Tongue (tissue), 2 donors: Measurements from ENCODE around the gene MYH16. TPM values are rescaled to one million over a fixed set of nuclear protein-coding genes. Genes with fewer than 3 reads are reported as not detected.
A peak's percentile ranks its signal among the peaks of the same experiment; 100 is the strongest.
"Not testable (repeated sequence)": the region's sequence is repeated elsewhere in the genome, so short reads cannot be mapped to it uniquely, and the experiment has no call there.

Experiments
- DNase-seq: peaks from one replicate; pipeline ENCODE4 v3.0.0-alpha.2; 2015
- total RNA-seq: library from RNA; depleted of rRNA; stranded (reverse); fragments of >200 nt; gene quantifications from one replicate; pipeline ENCODE4 v1.2.3, GENCODE V29; 2014

MYH16 gene
- total RNA-seq, 1 donor from 2014 or later, result not detected

DNA sequence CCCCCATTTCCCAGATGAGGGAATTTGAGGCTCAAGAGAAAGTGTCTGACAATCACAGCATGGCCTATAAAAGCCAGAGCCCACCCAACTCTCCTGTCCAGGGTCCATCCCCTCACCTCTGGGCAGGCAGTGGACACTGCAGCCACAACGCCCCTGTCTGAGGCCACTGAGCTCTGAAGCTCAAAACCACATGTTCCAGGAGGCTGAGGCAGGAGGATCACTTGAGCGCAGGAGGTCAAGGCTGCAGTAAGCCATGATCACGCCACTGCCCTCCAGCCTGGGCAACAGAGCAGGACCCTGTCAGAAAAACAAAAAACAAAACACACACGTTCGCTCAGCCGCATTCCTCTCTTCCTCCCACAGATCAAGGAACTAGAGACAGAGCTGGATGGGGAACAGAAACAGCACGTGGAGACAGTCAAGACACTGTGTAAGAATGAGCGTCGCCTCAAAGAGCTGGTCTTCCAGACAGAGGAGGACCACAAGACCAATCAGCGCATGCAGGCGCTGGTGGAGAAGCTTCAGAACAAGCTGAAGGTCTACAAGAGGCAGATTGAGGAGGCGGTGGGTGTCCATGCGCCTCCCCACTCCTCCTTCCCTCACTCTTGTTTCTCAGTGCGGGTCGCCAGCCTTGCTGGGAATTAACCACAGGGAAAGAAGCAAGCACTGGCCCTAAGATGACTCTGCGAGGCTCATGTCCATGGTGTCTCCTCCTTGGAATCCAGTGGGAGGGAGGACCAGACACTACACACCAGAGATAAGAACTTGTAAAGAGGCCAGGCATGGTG is 33.0 kb downstream of the MYH16 start:
- no peak for DNase-seq

DNA sequence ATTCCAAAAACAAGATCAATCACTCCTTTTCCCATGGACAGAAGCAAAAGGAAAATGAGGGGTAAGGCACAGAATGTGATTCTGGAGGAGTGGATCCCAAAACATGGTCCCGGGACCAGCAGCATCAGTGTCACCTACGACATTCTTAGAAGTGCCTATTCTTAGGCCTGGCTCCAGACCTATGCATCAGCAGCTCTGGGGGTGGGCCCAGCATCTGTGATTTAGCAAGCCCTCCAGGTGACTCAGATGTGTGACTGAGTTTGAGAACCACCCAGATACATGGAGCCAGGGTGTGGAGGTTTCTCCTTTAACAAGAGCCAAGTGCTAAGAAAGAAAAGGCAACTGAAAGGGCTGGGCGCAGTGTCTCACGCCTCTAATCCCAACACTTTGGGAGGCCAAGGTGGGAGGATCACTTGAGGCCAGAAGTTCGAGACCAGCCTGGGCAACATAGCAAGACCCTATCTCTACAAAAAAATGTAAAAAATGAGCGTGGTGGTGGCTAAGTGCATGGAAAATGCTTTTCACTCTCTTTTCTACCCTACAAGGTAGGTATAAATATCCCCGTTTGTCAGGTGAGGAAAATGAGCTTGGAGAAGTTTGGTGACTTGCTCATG is 35.9 kb downstream of the MYH16 start:
- DNase-seq, result no peak

DNA sequence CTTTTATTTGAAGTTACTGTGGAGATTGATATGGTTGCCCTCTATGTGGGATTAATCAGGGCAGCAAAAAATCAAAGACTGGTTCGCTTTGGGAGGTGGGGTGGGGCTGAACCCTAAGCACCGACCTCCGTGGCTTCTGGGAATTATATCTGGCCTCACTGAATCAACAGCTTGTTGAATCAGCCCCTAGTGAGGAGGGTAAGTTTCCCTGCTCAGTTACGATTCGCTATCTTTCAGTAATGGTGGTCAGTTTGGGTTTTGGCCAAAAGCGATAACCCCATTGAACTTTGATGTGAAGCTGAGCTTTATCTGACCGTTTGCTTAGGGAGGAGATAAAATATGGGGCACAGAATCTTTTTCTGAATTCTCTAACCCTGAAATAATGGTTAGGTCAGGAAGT is 36.5 kb downstream of the MYH16 start:
- DNase-seq, result no peak

DNA sequence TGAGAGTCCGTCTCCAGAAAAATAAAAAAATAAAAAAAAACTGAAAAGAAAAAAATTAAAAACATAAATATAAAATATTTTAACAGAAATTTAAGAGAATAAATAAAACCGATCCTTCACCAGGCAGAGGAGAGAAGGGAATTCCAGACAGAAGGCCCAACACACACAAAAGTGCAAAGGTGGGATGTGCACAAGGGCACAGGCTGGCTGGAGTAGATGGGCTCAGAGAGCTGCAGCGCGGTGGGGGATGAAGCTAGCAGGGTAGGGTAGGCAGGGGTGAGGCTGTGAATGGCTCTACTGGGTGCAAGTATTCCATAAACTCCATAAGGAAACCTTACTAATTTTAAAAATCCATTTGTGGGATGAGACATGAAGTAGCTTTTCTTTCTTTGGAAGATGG is 37.4 kb downstream of the MYH16 start:
- DNase-seq, result no peak

DNA sequence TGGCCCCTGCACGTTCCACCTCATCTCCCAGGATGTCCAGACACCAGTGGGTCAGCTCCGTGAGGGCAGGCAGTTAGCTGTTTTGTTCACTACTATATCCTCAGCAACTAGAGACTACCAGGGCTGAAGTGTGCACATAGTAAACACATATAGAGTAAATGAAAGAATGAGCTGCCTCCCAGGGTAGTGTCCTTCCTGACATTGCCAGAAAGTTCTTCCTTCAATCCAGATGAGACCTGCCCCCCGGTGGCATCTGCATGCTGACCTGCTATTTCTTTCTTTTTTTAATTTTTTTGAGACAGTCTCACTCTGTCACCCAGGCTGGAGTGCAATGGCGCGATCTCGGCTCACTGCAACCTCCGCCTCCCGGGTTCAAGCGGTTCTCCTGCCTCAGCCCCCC is 39.1 kb downstream of the MYH16 start:
- DNase-seq, result no peak

DNA sequence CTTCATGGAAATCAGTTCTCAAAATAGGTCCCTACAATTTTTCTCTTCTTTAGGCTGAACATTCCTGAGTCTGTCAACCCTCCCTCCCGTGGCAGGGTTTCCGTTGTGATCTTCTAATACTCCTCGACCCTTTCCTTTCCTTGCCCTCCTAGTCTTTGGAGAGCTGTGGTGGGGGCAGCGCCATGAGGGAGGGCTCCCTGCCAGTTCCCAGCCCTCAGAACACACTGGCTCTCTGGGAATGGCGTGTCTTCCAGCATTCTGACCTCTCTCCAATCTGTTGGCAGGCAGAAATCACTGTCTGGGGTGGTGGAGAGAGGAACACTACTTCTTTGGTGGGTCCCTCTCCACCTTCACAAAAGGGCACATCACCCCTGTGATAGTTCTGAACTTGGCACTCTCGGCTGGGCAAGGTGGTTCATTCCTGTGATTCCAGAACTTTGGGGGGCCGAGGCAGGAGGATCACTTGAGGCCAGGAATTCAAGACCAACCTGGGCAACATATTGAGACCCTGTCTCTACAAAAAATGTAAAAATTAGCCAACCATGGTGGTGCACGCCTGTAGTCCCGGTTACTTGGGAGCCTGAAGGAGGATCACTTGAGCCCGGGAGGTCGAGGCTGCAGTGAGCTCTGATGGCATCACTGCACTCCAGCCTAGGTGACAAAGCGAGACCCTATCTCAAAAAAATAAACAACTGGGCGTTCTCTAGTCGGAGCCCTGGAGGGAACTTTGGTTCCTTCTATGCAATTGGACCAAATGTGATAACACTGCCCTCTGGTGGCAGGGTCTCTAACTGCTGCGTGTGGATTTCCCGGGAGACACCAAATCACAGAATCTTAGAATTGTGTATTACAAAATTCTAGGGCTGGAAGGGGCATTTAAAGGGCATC is 39.9 kb downstream of the MYH16 start:
- DNase-seq, result peak; percentile 78

DNA sequence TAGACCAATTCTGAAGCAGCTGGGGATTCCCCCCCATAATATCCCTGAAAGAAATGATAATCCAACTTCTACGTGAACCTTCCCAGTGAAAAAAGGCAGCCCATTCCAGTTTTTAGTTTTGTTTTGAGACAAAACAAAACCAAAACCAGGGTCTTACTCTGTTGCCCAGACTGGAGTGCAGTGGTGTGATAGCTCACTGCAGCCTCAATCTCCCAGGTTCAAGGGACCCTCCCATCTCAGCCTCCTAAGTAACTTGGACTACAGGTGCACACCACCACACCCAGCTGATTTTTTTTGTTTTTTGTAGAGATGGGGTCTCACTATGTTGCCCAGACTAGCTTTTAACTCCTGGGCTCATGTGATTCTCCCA is 40.5 kb downstream of the MYH16 start:
- no peak for DNase-seq

DNA sequence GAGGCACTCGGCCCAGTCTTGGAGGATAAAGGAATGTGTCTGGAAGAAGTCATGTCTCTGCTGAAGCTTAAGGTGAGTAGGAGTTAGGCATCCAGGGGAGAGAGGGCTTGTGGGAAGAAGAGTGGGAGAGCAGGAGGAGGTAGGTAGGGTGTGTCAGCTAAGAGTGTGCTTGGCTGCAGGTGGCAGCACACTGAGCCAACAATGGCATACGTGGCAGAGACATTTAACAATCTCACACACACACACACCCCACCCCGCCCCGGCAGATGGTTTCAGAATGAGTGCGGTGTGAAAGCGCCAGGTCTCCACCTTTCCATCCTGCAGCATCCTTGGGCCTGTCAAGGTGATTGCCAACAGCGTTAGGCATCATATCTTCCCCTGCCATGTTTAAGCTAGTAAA is 41.9 kb downstream of the MYH16 start:
- DNase-seq, result no peak

DNA sequence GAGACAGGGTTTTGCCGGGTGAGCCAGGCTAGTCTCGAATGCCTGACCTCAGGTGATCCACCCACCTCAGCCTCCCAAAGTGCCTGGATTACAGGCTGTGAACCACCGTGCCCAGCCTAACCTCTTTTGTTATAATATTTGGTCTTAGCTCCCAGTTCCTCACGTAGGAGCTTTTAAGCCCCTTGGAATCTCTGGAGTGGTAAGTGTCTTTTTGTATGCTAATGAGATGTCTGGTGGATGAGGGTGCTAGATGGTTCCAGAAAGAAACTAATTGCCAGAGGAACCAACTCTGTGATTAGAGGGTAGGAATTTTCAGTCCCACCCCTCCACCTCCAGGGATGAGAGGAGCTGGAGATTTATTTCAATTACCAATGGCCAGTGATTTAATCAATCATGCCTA is 47.7 kb downstream of the MYH16 start:
- no peak for DNase-seq

DNA sequence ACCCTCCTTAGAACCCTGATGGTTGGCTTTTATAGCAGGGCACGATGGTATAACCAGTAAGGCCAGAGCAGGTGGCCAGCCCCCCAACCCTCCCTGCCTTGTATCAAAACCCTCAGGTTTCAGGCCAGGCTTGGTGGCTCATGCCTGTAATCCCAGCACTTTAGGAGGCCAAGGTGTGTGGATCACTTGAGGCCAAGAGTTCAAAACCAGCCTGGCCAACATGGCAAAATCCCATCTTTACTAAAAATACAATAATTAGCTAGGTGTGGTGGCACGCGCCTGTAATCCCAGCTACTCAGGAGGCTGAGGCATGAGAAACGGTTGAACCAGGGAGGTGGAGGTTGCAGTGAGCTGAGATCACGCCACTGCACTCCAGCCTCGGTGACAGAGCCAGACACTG is 50.0 kb downstream of the MYH16 start:
- not testable (repeated sequence) for DNase-seq

DNA sequence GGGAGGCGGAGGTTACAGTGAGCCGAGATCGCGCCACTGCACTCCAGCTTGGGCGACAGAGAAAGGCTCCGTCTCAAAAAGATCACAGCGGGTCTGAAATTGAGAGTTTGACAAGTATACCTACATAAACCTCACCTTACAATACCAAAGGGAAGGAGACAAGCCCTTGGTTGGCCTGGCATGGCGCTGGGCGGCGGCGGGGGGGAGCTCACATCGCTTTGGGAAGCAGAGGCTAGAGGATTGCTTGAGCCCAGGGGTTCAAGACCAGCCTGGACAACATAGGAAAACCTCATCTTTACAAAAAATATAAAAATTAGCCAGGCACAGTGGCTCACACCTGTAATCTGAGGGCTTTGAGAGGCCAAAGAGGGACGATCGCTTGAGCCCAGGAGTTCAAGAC is 51.9 kb downstream of the MYH16 start:
- DNase-seq, result no peak

DNA sequence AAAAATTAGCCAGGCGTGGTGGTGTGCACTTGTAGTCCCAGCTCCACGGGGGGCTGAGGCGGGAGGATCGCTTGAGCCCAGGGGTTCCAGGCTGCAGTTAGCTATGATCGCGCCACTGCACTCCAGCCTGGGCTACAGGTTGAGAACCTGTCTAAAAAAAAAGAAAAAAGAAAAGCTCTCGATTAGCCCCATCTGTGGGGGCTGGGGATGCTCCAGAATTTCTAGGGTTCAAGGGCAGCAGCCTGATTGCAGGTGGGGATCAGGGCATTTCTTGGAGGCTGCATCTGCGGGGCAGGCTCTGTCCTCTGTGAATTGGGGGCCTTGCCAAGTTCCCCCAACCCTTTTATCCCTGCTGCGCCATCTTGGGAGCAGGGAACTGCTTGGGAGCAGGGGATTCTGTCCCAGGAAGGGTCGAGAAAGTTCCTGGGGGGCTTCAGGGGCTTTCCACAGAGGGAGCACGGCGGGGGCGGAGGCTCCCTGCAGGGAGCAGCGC is 52.4 kb downstream of the MYH16 start:
- no peak for DNase-seq

DNA sequence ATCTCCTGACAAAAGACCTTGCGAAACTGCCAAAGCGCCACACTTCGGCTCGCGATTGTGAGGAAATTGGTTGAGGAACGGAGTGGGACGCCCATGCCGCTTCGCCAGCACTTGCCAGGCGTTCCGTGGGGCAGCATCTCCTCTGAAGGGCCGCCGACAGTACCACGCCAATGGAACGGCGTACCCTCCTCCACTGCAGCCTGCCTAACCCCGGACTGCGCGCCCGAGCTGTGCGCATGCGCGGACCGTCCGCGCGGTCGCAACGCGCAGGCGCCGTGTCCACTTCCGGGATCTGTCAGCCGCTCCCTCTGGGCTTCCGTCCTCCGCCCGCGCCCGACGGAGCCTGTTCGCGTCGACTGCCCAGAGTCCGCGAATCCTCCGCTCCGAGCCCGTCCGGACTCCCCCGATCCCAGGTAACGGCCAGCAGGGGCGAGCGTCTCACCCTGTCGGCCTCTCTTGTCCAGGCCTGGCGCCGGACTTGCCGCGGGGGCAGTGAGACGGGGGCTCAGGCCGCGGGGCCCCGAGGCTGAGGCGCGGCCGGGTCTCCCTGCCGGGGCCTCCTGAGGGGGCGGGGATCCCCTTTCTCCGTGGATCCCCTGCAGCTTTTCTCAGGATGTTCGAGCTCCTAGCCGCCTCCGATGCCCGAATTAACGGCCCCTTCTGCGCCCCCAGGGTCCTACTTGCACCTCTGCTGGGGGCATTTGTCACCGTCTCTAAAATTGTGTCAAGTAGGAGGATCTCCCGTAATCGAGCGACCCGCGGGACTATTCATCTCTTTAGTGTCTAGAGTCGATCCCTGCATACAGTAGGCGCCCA is 53.2 kb downstream of the MYH16 start, which contains the start of gene ARPC1A:
Gene ARPC1A (plus strand): TSS at position 307 of the 816 bp plus-strand sequence. CDS start 7,456 bp downstream, outside the sequence.
- peak; percentile 97 for DNase-seq

DNA sequence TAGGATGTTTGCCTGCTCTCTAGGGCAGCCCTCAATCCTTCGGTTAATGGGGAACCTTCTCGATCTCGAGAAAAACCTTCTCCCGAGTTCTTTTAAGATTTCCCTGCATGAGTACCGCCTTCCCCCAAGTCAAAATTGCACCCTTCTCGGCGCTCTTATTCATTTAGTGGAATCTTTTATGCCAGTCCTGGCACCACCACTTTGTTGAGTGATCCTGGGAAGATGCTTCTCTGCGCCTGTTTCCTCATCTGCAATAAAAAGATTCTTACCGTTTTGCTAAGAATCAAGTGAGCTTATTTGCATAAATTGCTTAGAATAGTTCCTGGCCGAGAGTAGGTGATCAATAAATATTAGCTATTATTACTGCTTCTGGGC is 53.8 kb downstream of the MYH16 start:
- DNase-seq, result peak; percentile 5

DNA sequence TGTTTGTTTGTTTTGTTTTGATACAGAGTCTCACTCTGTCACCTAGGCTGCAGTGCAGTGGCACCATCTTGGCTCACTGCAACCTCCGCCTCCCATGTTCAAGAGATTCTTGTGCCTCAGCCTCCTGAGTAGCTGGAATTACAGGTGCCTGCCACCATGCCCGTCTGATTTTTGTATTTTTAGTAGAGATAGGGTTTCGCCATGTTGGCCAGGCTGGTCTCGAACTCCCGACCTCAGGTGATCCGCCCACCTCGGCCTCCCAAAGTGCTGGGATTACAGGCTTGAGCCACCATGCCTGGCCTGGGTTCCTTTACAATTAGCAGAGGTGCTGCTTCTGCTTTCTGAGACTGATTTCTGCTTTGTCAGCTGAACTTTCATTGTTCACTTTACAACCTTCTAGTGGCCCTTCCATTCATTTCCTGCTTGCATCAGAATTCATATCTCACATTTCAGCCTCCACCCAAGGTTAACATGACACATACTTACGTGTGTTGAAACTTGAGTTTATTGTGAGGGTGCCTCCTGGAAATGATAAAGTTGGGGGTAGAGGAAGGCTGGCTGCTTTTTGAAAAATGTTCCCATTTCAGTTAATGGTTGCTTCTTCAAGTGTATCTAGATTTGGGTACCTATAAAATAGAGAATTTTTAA is 57.8 kb downstream of the MYH16 start:
- not testable (repeated sequence) for DNase-seq

DNA sequence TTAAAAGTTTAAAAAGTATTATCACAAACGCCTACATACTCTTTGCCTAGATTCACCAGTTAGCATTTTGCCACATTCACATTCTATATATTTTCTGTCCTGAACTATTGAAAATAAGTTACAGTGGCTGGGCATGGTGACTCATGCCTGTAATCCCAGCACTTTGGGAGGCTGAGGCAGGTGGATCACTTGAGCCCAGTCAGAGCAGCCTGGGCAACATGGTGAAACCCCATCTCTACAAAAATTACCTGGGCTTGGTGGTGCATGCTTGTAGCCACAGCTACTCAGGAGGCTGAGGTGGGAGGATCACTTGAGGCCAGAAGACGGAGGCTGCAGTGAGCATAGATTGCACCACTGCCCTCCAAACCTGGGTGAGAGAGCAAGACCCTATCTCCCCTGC is 58.4 kb downstream of the MYH16 start:
- DNase-seq, result no peak

DNA sequence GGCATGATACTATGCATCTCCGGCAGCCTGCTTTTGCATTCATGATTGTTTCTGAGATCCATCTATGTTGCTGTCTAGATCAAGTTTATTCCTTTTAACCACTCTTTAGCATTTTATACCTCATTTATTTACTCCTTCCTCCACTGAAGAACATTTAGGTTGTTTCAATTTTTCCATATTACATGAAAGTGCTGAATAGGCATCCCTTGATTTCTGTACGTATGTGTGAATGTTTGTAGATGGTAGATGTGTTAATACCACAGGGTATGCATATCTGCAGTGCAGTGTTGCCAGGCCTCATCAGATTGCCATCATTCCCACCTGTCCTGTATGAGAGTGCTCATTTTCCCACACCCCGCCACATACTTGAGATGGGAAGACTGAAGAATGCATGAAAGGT is 67.0 kb downstream of the MYH16 start:
- no peak for DNase-seq

DNA sequence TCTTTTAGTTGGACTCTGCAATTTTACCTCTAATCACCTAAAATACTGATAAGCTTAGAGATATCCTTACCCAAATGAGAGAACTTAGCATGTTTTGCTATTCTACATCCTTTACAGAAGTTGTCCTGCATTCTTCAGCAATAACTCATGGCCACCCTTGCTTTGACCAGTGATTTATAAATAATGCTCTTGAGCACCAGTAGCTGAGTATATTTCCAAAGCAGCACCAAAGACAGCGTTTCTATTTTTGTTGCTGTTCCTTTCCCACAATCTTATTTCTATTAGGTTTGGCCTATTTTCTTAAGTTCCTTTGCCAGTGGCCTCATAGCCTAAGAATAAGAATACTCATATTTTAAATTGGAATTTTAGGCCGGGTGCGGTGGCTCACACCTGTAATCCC is 68.0 kb downstream of the MYH16 start:
- no peak for DNase-seq

DNA sequence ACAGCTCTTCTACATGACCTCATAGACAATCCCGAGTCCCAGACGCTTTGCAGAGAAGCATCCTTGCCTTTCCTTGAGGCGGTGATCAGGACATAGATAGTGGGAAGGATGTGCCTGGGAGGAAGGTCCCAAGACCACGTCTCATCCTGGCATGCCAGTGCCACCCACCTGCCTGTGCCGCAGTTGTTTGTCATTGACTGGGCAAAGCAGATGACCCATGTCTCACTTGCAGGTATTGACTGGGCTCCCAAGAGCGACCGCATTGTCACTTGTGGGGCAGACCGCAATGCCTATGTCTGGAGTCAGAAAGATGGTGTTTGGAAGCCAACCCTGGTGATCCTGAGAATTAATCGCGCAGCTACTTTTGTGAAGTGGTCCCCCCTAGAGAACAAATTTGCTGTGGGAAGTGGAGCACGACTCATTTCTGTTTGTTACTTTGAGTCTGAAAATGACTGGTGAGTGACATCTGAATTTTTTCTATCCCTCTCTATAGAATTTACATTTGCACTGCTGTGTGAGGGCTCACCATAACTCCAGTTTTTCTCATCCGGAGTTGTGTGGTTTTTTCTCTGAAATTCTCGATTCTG is 71.5 kb downstream of the MYH16 start:
- DNase-seq, result no peak

DNA sequence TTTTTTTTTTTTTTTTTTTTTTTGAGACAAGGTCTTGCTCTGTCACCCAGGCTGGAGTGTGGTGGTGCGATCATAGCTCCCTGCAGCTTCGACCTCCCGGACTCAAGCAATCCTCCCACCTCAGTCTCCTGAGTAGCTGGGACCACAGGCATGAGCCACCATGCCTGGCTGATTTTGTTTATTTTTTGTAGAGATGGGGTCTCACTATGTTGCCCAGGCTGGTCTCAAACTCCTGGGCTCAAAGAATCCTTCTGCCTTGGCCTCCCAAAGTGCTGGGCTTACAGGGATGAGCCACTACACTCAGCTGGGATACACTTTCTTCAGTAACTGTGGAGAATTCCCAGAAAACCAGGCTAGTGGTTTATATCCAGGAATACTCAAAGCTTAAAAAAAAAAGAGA is 78.0 kb downstream of the MYH16 start:
- DNase-seq, result not testable (repeated sequence)

DNA sequence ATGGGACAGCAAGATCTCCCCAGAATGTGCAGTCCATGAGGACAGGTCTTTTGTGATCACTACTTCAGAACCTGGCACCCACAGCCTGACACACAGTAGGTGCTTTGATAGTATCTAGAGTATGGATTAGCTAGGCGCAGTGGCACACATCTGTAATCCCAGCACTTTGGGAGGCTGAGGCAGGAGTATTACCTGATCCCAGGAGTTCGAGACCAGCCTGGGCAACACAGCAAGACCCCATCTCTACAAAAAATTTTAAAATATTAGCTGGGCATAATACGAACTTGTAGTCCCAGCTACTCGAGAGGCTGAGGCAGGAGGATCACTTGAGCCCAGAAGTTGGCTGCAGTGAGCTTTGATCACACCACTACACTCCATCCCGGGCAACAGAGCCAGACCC is 79.6 kb downstream of the MYH16 start:
- DNase-seq, result no peak
